Sigmoid colon (tissue), 7 donors: ENCODE results near the gene TRIM44. TPM values are rescaled to one million over a fixed set of nuclear protein-coding genes. Genes with fewer than 3 reads are reported as not detected.
"Not testable (repeated sequence)": the region's sequence is repeated elsewhere in the genome, so short reads cannot be mapped to it uniquely, and the experiment has no call there.

Source experiments
- DNase-seq: peaks from one replicate; pipeline ENCODE4 v3.0.0-alpha.2; 2019
- H3K27ac ChIP-seq, 4 donors: fragments of 200-600 bp; sonication (generic); one replicate each; pipeline ENCODE4 v1.5.1; 2016 to 2019; ENCODE audit warnings: mild to moderate bottlenecking in 1 of 4
- H3K27me3 ChIP-seq, 3 donors: fragments of 200-600 bp; sonication (generic); one replicate each; pipeline ENCODE4 v1.5.1; 2019; ENCODE audit warnings: mild to moderate bottlenecking in 1 of 3
- H3K36me3 ChIP-seq, 4 donors: fragments of 200-600 bp; sonication (generic); one replicate each; pipeline ENCODE4 v1.5.1; 2016 to 2019
- H3K4me1 ChIP-seq, 4 donors: fragments of 200-600 bp; sonication (generic); one replicate each; pipeline ENCODE4 v1.5.1; 2017 to 2019
- H3K4me3 ChIP-seq, 4 donors: fragments of 200-600 bp; sonication (generic); one replicate each; pipeline ENCODE4 v1.5.1; 2017 to 2019; ENCODE audit warnings: mild to moderate bottlenecking in 2 of 4, moderate library complexity in 1 of 4
- H3K9me3 ChIP-seq, 4 donors: fragments of 200-600 bp in 3 of 4; sonication (generic) in 3 of 4; one replicate each; pipeline versions ENCODE4 v1.5.1 to v1.6.1; 2013 to 2019
- CTCF ChIP-seq, 4 experiments: fragments of 450-650 bp in 3 of 4; fragments of 200-600 bp in 1 of 4; IDR thresholded peaks; one replicate each; pipeline ENCODE4 v1.5.1; 2016 to 2019; ENCODE audit warnings: antibody characterized with exemption in 4 of 4, mild to moderate bottlenecking in 3 of 4, moderate library complexity in 2 of 4
- EP300 ChIP-seq, 4 donors: sonication (generic); formaldehyde crosslinking; IDR thresholded peaks; one replicate each; pipeline ENCODE4 v1.6.1; 2017; ENCODE audit warnings: antibody characterized with exemption in 4 of 4
- POLR2A ChIP-seq, 2 donors: fragments of 450-650 bp; IDR thresholded peaks; one replicate each; pipeline ENCODE4 v1.6.1; 2016; ENCODE audit warnings: antibody characterized with exemption in 2 of 2, mild to moderate bottlenecking in 2 of 2, moderate library complexity in 2 of 2
- POLR2AphosphoS5 ChIP-seq, 4 donors: sonication (generic); formaldehyde crosslinking; IDR thresholded peaks; one replicate each; pipeline ENCODE4 v1.6.1; 2017; ENCODE audit warnings: antibody characterized with exemption in 4 of 4
- WGBS, 2 donors: extraction: QIAGEN DNeasy Blood & Tissue Kit; methylation state at CpG; one replicate each; pipeline ENCODE4 v1.1.7; 2013; 5-methylcytosine and 5-hydroxymethylcytosine counted together
- intact Hi-C: fragments of 100-400 bp; cut with DNase I; formaldehyde crosslinking; loops from one replicate; pipeline ENCODE4 v1.15.1; 2023
- polyA plus RNA-seq, 3 donors: library from polyadenylated mRNA; stranded (reverse); fragments of 200-250 nt; gene quantifications; one replicate each; pipeline ENCODE4 v1.2.3, GENCODE V29; 2013
- total RNA-seq, 4 donors: library from RNA; depleted of rRNA; stranded (reverse); fragments of >200 nt; gene quantifications; one replicate each; pipeline ENCODE4 v1.1.0, GENCODE V29; 2016
- donor health status: healthy with polysubstance abuse.
- donor health status: Bipolar disorder and iron deficiency.
- donor health status: healthy.

Gene TRIM44
- total and polyA plus RNA-seq, 7 donors: 8.4 to 97.2 (median 23.0) TPM

GRCh38 chr11:35857922-35858321 is 195.3 kb downstream of the TRIM44 start:
- Histone ChIP-seq H3K4me3 (no peak overlapping the region), H3K4me1 (no peaks in the 10 kb centered on the region), H3K9me3 (no peaks in the 10 kb centered on the region), H3K27me3 (no peaks in the 10 kb centered on the region), H3K36me3 (no peaks in the 10 kb centered on the region), H3K27ac (no peak overlapping the region)
- TF ChIP-seq POLR2AphosphoS5 (IDR thresholded peaks at IDR 0.05): no peak
- TF ChIP-seq POLR2A (IDR thresholded peaks at IDR 0.05): no peak
- TF ChIP-seq CTCF (IDR thresholded peaks at IDR 0.05): no peak
- no peak for TF ChIP-seq EP300 (IDR thresholded peaks at IDR 0.05)
- DNase-seq: no peak
- 90 to 92% methylated on average over 3 of the region's 3 CpGs for WGBS, 2 donors
- intact Hi-C loops: no loop called here

DNA sequence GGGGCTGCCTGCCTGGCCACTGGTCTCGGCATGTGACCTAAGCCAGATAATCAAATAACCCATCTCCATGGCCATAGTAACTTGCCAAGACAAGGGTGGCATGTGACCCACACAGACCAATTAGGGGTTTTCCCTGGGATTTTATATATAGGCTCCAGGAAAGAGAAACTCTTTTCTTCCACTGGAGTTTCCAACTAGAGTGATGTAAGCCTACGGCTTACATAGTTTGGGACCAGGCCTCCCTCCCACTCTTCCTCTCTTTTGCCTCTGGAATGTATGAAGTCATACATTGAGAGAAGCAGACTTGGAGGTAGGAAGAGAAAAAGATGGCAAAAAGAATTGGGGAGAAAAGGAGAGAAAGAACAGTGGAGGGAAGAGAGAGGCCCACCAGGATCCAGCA is 196.7 kb downstream of the TRIM44 start:
- DNase-seq: no peak
- TF ChIP-seq POLR2AphosphoS5 (IDR thresholded peaks at IDR 0.05) (no peak), POLR2A (IDR thresholded peaks at IDR 0.05) (no peak)
- H3K4me3 ChIP-seq: no peak overlapping the region
- intact Hi-C loops: no loop called here
- H3K9me3 ChIP-seq: no peaks in the 10 kb centered on the region
- no peak overlapping the region for H3K27ac ChIP-seq
- WGBS, 2 donors: 88 to 89% methylated on average over 2 of the region's 2 CpGs
- H3K27me3 ChIP-seq: no peaks in the 10 kb centered on the region
- H3K36me3 ChIP-seq: no peaks in the 10 kb centered on the region
- no peaks in the 10 kb centered on the region for H3K4me1 ChIP-seq

DNA sequence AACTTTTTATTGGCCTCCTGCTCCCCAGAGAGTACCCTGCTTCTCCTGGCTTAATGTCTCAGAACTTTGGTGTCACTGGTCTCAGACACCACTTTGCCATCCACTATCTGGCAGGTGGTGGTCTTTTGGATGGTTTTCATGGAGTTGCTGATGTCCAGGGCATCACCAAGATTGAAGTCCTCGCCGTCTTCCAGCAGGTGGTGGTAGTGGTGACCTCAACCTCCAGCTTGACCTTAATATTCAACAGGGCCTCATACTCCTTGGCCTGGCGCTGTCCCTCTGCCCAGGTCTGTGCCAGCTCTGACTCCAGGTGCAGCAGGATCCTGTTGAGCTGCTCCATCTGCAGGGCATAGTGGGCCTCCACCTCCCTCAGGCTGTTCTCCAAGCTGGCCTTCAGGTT is 197.6 kb downstream of the TRIM44 start:
- H3K9me3 ChIP-seq, intact Hi-C loops, H3K27me3 ChIP-seq, H3K27ac ChIP-seq, H3K36me3 ChIP-seq, H3K4me3 ChIP-seq, H3K4me1 ChIP-seq, DNase-seq: not testable (repeated sequence)
- WGBS, 2 donors: 95 to 98% methylated on average over 3 of the region's 3 CpGs

DNA sequence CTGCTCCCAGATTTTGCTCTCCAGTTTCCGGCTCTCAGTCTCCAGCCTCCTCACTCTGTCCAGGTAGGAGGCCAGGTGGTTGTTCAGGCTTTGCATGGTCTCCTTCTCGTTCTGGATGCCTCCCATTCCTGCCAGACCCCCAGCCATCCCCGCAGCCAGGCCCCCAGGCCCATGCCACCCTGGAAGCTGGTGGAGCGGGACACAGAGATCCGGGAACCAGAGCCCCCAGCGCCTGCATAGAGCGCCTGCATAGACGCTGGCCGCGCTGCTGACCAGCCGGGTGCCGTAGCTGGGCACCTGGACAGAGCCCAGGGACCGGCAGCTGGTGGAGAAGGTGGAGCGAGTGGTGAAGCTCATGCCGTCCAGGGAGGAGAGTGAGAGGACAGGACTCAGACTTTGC is 198.6 kb downstream of the TRIM44 start:
- intact Hi-C loops: no loop called here
- no peak overlapping the region for H3K4me3 ChIP-seq
- TF ChIP-seq CTCF (IDR thresholded peaks at IDR 0.05) (no peak), POLR2A (IDR thresholded peaks at IDR 0.05) (no peak), POLR2AphosphoS5 (IDR thresholded peaks at IDR 0.05) (no peak), EP300 (IDR thresholded peaks at IDR 0.05) (no peak)
- no peaks in the 10 kb centered on the region for H3K4me1 ChIP-seq
- H3K36me3 ChIP-seq: no peaks in the 10 kb centered on the region
- H3K9me3 ChIP-seq: no peaks in the 10 kb centered on the region
- WGBS, 2 donors: 94 to 95% methylated on average over 15 of the region's 15 CpGs
- DNase-seq: no peak
- H3K27ac ChIP-seq: no peak overlapping the region
- H3K27me3 ChIP-seq: no peaks in the 10 kb centered on the region

GRCh38 chr11:35862666-35863065 is 200.1 kb downstream of the TRIM44 start:
- Histone ChIP-seq H3K36me3 (no peaks in the 10 kb centered on the region), H3K27ac (no peak overlapping the region), H3K4me1 (no peaks in the 10 kb centered on the region), H3K4me3 (no peak overlapping the region), H3K9me3 (no peaks in the 10 kb centered on the region), H3K27me3 (no peaks in the 10 kb centered on the region)
- TF ChIP-seq POLR2A (IDR thresholded peaks at IDR 0.05) (no peak), CTCF (IDR thresholded peaks at IDR 0.05) (no peak), EP300 (IDR thresholded peaks at IDR 0.05) (no peak), POLR2AphosphoS5 (IDR thresholded peaks at IDR 0.05) (no peak)
- WGBS, 2 donors: 61 to 67% methylated on average over 3 of the region's 3 CpGs
- intact Hi-C loops: no loop called here
- no peak for DNase-seq

- H3K4me1 ChIP-seq: no peaks in the 10 kb centered on the region
- H3K27ac ChIP-seq: no peak overlapping the region
- no peak for DNase-seq
- TF ChIP-seq CTCF (IDR thresholded peaks at IDR 0.05): no peak
- no peak for TF ChIP-seq EP300 (IDR thresholded peaks at IDR 0.05)
- no peak for TF ChIP-seq POLR2A (IDR thresholded peaks at IDR 0.05)
- no peak for TF ChIP-seq POLR2AphosphoS5 (IDR thresholded peaks at IDR 0.05)
- intact Hi-C loops: no loop called here
- H3K4me3 ChIP-seq: no peak overlapping the region
- no peaks in the 10 kb centered on the region for H3K27me3 ChIP-seq
- H3K36me3 ChIP-seq: no peaks in the 10 kb centered on the region
- WGBS, 2 donors: 88 to 95% methylated on average over 2 of the region's 2 CpGs
- H3K9me3 ChIP-seq: peaks cover 0 to 3% (median 0%) of the 10 kb centered on the region in 4 donors
These were observed 201.6 kb downstream of the TRIM44 start for GRCh38 chr11:35864131-35864530.
